ENCODE measurements around the gene ADAMTS12.

Gene ADAMTS12

DNA sequence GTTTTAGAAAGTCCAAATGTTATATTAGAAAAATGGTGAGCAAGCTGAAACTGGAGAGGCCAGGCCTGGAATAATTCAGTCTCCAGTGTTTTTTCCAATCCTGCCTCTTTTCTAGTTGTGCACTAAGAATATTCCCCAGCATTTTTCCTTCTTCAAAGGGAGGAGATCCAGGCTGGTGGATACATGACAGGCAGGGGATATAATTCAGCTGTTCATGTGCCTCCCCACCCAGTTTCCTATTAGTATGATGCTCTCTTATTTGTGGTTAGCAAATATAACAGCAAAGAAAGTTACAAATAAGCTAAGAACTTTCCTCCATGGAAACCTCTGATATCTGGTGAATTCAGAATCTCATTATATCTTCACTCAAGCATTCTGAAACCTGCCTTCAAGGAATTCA, 234.6 kb downstream of the ADAMTS12 start:
- DNase-seq (ENCODE audit: low read depth in 3 of 3), result no peak

DNA sequence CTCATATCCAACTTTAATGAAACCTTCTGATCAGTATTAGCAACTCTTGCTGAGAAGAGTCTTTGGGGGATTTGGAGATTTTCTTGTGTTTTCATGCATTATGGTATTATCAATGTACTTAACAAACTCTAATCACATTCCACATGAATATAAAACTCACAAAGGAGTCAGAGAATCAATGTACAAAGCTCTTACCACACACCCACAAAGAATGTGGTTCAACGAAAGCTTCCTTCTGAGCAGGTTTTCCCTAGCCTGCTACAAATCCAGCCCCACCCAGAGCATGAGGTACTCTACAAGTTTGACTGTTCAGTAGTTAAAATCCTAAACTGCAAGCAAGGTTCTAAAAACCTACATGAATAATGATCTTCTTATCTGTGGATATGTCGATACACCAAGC, 240.9 kb downstream of the ADAMTS12 start:
- no peak for DNase-seq (ENCODE audit: low read depth in 3 of 3)

DNA sequence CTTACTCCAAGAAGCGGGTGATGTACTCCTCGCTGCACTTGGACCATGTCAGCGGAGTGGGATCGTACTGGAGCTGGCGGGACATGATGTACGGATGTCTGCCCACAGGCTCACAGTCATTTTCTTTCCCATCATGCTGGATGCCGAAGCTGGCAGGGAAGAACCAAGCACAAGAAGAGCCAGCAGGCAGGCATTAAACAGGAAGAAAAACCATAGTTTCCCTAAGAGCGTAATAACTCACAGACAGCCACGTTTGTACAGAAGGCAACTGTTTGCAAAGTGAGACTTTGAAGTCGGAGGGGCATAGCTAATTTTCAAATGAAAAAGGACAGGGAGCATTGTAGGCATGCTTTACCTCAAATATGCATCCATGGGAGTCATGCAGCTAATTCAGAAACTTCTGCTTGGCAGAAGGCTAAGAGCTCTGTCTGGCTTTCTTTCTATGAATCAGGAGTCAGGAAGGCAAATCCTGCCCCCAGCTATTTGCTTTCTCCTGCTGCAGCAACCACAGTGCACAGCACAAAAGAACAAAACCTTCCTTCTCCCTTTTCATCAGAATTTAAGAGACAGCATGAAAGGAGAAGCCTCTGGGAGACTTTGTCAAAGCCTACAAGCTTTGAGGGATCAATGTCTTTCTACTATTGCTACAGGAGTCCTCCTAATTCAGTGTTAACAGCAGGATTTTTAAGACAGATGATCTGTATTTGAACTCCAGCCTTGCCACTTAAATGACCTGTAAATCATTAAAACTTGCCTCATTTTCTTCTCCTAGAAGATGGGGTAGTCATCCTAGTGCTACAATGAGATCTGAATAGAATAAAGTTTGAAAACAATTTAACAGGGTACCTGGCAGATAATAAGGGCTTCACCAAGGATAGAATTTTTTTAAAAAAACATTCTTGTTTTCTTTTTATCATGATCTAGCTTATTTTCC, 242.0 kb downstream of the ADAMTS12 start:
- DNase-seq (ENCODE audit: low read depth in 3 of 3), result no peak

- DNase-seq (ENCODE audit: low read depth in 3 of 3), result no peak
Measured at GRCh38 chr5:33641744-33642505, 249.9 kb downstream of the ADAMTS12 start.

DNA sequence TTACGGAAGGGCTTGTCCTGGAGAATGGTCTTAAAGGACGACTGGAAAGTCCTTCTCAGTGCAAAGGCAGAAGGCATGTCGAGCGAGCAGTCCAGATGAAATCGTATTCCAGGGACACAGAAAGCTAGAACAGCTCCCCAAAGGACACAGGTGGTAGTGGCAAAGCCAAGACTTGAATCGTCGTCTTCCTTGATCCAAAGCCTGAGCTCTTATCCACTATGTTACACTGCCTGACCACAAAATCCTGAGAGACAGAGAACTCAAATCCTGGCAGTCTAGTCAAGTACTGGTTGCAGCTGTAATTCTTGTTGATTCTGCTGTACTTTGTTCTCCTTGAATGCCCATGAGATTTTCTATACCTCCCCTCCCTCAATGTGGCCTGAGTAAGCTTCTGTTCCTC, 252.3 kb downstream of the ADAMTS12 start:
- DNase-seq (ENCODE audit: low read depth in 3 of 3), result no peak

- DNase-seq (ENCODE audit: low read depth in 3 of 3), result no peak
Measured at GRCh38 chr5:33637011-33637410, 254.8 kb downstream of the ADAMTS12 start.

DNA sequence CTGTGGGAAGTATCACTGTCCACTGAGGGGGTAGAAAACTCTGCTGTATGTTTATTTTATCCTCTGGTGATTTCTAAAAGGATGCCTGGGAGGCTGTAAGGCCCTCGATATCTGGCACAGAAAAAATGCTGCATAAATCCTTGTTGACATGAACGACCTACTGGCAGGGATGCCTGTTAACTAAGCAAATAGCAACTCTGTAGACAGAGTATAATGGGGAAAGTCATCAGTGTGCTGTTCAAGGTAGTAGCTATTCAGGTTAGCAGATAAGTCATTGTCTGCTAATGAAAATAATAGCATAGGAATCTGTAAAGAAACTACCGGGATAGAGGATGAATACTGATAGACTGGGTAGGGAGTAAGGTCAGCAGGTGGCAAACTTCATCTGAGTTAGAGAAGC, 256.2 kb downstream of the ADAMTS12 start:
- DNase-seq (ENCODE audit: low read depth in 3 of 3), result no peak

DNA sequence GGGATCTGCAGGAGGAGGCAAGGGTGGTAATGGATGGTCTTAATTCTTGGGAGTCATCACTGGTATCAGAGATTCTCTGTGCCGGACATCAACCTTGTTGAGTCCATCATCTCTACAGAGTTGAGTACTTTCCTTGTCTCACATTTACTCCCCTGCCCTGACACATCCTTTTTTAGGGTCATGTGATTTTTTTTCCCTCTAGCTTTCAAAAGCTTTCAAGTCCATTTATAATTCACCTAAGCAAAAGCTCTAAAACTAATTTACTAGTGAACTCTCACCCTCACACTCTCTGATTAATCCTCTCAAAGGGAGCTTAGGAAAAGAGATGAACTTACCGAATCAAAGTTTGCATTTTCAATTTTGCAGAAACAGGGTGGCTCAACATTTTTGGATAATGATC, 258.1 kb downstream of the ADAMTS12 start:
- DNase-seq (ENCODE audit: low read depth in 3 of 3), result no peak

GRCh38 chr5:33631786-33632185, 260.0 kb downstream of the ADAMTS12 start:
- no peak for DNase-seq (ENCODE audit: low read depth in 3 of 3)

DNA sequence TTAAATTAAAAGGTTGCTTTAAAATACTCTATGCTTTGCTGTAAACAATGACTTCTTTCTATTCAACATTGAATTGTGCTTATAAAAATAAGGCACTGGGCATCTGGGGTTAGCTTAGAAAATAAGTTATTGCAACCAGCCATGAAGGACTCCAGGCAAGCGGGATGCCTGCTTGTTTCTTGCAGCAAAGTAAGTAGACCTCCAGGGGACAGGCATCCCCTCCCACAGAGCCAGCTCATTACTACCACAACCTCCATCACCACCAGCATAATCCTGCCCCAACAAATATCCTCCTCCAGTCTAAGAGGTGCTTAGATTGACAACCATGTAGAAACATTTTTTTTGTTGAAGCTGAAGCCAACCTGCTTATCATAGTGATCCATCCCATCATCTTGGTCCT, 260.7 kb downstream of the ADAMTS12 start:
- no peak for DNase-seq (ENCODE audit: low read depth in 3 of 3)

GRCh38 chr5:33629999-33630398, 261.8 kb downstream of the ADAMTS12 start:
- DNase-seq (ENCODE audit: low read depth in 3 of 3), result no peak

- no peak for DNase-seq (ENCODE audit: low read depth in 3 of 3)
Measured at GRCh38 chr5:33628796-33629195, 263.0 kb downstream of the ADAMTS12 start.

DNA sequence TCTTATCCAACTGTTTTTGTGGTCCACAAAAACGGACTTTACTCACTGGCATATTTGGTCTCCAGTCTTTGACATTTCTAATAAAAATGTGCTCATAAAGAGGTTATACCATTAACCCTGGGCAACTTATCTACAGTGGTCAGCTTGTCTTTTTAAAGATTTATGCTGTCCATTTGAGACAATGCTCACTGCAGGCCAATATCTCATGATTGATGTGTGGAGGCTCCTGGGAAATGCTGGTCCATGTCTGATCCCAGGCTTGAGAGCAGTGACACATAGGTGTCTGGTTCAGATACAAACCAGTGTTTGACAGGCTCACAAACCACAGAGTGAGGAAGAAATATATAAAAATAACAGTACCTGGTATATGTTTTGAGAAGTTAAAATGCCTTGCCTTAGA, 270.3 kb downstream of the ADAMTS12 start:
- no peak for DNase-seq (ENCODE audit: low read depth in 3 of 3)

DNA sequence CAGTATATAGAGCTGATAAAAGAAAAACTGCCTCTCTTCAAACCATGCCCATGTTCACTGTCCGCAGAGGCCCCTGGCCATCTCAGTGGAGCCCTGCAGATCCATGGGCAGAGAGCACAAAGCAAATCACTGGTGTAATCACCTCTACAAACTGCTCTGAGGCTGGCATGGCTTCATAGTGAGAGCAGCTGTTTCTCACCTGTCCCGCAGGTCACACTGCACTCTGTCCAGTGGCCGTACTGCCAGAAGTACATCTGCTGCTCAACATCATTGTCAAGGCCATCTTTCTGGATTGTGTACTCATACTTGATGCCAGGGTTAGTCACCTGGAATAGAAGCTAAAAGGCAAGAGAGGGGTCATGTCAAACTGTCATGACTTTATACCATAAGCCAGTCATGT, 277.8 kb downstream of the ADAMTS12 start:
- no peak for DNase-seq (ENCODE audit: low read depth in 3 of 3)

- no peak for DNase-seq (ENCODE audit: low read depth in 3 of 3)
Measured at GRCh38 chr5:33612386-33612785, 279.4 kb downstream of the ADAMTS12 start.

DNA sequence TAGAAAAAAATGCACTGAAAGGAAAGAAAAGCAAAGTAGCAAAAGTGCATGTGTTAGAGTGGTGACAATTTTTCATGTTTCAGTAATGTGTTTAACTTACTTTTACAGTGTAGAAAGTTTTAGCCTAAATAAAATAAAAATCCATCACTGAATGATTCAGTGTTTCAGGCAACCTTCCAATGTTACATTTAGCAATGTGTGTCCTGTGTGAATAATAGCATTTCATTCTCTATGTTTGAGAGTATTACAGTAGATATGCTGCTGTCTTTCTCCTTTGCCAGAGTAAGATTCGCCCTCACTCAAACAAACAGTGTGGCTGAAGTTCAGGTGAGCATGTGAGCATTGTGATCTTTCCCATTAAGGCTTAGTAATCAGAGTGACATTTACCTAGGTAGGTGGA, 279.9 kb downstream of the ADAMTS12 start:
- no peak for DNase-seq (ENCODE audit: low read depth in 3 of 3)

- no peak for DNase-seq (ENCODE audit: low read depth in 3 of 3)
Measured at GRCh38 chr5:33608344-33609041, 283.3 kb downstream of the ADAMTS12 start.

- no peak for DNase-seq (ENCODE audit: low read depth in 3 of 3)
Measured at GRCh38 chr5:33604503-33604902, 287.3 kb downstream of the ADAMTS12 start.

GRCh38 chr5:33601881-33602280, 289.9 kb downstream of the ADAMTS12 start:
- DNase-seq (ENCODE audit: low read depth in 3 of 3), result no peak

DNA sequence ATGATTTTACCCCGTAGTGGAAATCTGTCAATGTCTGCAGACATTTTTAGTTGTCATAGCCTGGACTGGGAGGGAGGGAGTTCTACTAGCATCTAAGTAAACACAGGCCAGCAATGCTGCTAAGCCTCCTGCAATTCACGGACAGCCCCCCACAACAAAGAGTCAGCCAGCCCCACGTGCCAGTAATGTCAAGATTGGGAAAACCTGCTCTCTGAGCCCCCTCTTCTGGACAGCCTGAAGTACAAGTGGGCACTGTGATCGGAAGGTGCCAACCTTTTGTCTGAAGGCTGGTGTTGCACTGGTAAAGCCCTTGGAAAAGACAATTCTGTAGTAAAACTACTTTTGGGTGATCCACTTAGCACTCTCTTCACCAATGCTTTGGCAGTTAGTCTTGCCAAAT, 296.5 kb downstream of the ADAMTS12 start:
- DNase-seq (ENCODE audit: low read depth in 3 of 3), result no peak

DNA sequence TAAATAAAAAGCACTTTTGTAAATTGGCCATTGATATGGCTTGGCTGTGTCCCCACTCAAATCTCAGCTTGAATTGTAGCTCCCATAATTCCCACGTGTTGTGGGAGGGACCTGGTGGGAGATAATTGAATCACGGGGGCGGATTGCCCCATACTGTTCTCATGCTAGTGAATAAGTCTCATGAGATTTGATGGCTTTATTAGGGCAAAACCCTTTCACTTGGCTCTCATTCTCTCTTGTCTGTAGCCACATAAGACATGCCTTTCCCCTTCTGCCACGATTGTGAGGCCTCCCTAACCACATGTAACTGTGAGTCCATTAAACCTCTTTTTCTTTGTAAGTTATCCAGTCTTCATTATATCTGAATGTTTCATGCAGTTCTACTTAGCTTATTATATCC, 297.8 kb downstream of the ADAMTS12 start:
- DNase-seq (ENCODE audit: low read depth in 3 of 3), result no peak

DNA sequence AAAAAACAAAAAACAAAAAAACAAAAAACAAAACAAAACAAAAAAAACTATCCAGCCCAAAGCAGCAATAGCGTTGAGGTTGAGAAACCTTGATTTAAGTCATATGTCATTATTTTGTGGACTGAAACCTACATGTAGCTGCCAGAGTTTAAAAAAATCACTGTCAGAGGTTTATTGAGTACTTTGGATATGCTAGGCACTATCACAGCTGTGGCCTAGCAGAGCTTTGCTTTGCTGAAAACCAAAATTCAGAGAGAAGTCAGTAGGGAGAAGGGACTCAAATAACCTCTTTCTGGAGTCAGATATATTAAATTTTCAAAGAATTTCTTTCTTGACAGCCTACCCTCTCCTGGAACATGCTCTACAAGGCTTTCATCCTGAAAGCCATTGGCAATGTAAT, 299.5 kb downstream of the ADAMTS12 start:
- DNase-seq (ENCODE audit: low read depth in 3 of 3), result no peak
